ENCODE results near the gene SLC22A7.

SLC22A7 gene

DNA sequence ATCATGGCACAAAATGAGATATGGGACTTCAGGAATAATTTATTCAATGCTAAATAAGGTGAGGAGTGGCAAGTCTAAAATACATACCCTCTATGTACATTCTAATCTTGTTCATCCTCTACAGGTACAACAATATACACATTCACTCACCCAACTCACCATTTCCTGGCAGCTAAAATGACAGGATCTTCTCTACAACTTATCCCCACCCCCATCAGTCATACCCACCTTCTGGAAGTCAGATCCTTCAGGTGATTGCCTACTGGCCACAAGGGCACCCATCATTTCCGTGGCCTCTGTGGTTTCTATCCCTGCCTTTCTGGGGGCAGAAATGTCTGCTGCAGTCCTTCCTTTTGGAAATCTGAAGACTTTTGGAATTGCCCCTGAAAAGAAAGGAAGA, 33.4 kb downstream of the SLC22A7 start:
- no peak for TF ChIP-seq EZH2phosphoT487 (IDR thresholded peaks at IDR 0.05; ENCODE audit: borderline replicate concordance, low read length)
- TF ChIP-seq, protein P1, sequence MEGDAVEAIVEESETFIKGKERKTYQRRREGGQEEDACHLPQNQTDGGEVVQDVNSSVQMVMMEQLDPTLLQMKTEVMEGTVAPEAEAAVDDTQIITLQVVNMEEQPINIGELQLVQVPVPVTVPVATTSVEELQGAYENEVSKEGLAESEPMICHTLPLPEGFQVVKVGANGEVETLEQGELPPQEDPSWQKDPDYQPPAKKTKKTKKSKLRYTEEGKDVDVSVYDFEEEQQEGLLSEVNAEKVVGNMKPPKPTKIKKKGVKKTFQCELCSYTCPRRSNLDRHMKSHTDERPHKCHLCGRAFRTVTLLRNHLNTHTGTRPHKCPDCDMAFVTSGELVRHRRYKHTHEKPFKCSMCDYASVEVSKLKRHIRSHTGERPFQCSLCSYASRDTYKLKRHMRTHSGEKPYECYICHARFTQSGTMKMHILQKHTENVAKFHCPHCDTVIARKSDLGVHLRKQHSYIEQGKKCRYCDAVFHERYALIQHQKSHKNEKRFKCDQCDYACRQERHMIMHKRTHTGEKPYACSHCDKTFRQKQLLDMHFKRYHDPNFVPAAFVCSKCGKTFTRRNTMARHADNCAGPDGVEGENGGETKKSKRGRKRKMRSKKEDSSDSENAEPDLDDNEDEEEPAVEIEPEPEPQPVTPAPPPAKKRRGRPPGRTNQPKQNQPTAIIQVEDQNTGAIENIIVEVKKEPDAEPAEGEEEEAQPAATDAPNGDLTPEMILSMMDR (IDR thresholded peaks at IDR 0.05; ENCODE audit: low read depth, low read length, poor library complexity, severe bottlenecking) = no peak
- Histone ChIP-seq H4K20me1 (ENCODE audit: control insufficient read depth, insufficient read depth, low read depth, low read length) (no peaks in the 10 kb centered on the region), H3K36me3 (ENCODE audit: control insufficient read depth, low read length) (peaks cover 73% of the 10 kb centered on the region), H3K79me2 (ENCODE audit: control insufficient read depth, low read length) (no peaks in the 10 kb centered on the region), H3F3A (ENCODE audit: control insufficient read depth, insufficient read depth) (peaks cover 38% of the 10 kb centered on the region), H3K4me3 (ENCODE audit: low read length) (no peak overlapping the region), H3K9me2 (replicated peaks; ENCODE audit: control insufficient read depth, low read length) (no peaks in the 10 kb centered on the region), H3K27ac (ENCODE audit: low read depth, low read length) (no peak overlapping the region), H3K4me1 (ENCODE audit: control insufficient read depth, low read length) (peaks cover 11% of the 10 kb centered on the region), H3K4me2 (ENCODE audit: low read length) (no peak overlapping the region), H3K27me3 (ENCODE audit: control insufficient read depth, low read length) (no peaks in the 10 kb centered on the region), H3K9me3 (ENCODE audit: control insufficient read depth, insufficient read depth, low read length) (no peaks in the 10 kb centered on the region)

GRCh38 chr6:43331891-43332290, 33.8 kb downstream of the SLC22A7 start:
- no peaks in the 10 kb centered on the region for H3K9me3 ChIP-seq (ENCODE audit: control insufficient read depth, insufficient read depth, low read length)

DNA sequence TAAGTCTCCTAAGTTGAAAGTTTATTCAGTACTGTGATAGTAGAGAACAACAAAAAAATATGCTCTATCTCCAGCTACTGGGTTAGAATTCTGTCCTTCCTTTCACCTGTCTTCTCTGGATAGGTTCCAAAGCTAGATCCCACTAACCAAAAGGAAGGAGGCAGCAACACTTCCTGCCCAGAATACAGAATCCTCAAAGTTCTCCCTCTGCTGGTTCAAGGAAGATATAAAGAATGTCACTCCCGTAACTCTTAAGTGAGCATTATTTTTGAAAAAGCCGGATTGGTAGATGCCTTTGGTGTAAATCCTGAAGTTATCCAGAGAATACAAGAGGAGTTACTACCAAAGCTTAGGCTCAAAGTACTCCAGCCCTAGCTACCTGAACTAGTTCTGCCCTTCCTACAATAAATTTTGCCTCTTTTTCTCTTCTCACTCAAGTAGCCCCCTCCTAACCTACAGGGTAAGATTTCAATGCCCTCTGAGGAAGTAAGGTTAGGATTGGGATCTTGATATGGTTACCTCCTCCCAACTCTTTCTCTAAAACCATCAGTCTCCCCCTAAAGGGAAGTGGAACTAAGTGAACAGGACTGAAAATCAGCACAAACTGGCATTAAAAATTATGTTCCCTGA, 36.5 kb downstream of the SLC22A7 start:
- Histone ChIP-seq H3K9me2 (replicated peaks; ENCODE audit: control insufficient read depth, low read length) (no peaks in the 10 kb centered on the region), H3K4me2 (ENCODE audit: low read length) (no peak overlapping the region), H3K4me3 (ENCODE audit: low read length) (no peak overlapping the region), H3K79me2 (ENCODE audit: control insufficient read depth, low read length) (peaks cover 11% of the 10 kb centered on the region), H3K9me3 (ENCODE audit: control insufficient read depth, insufficient read depth, low read length) (no peaks in the 10 kb centered on the region), H3K27ac (ENCODE audit: low read depth, low read length) (0 out of 2 replicates have a peak overlapping the region, but pooled peaks have one; percentile 5), H3F3A (ENCODE audit: control insufficient read depth, insufficient read depth) (peaks cover 53% of the 10 kb centered on the region), H3K36me3 (ENCODE audit: control insufficient read depth, low read length) (peaks cover 85% of the 10 kb centered on the region), H3K4me1 (ENCODE audit: control insufficient read depth, low read length) (peaks cover 23% of the 10 kb centered on the region), H3K27me3 (ENCODE audit: control insufficient read depth, low read length) (no peaks in the 10 kb centered on the region), H4K20me1 (ENCODE audit: control insufficient read depth, insufficient read depth, low read depth, low read length) (peaks cover 5% of the 10 kb centered on the region; the same call in 1 of the 2 replicates)
- no peak for TF ChIP-seq EZH2phosphoT487 (IDR thresholded peaks at IDR 0.05; ENCODE audit: borderline replicate concordance, low read length)
- TF ChIP-seq, protein P1 (IDR thresholded peaks at IDR 0.05; ENCODE audit: low read depth, low read length, poor library complexity, severe bottlenecking) = peak; percentile 58

More at GRCh38 chr6:43331891-43332290, 33.8 kb downstream of the SLC22A7 start:
- Histone ChIP-seq H3K4me3 (ENCODE audit: low read length) (no peak overlapping the region), H3K27me3 (ENCODE audit: control insufficient read depth, low read length) (no peaks in the 10 kb centered on the region), H3K27ac (ENCODE audit: low read depth, low read length) (no peak overlapping the region), H3K4me1 (ENCODE audit: control insufficient read depth, low read length) (peaks cover 11% of the 10 kb centered on the region), H3K9me2 (replicated peaks; ENCODE audit: control insufficient read depth, low read length) (no peaks in the 10 kb centered on the region), H3K79me2 (ENCODE audit: control insufficient read depth, low read length) (no peaks in the 10 kb centered on the region), H4K20me1 (ENCODE audit: control insufficient read depth, insufficient read depth, low read depth, low read length) (no peaks in the 10 kb centered on the region), H3F3A (ENCODE audit: control insufficient read depth, insufficient read depth) (peaks cover 39% of the 10 kb centered on the region), H3K36me3 (ENCODE audit: control insufficient read depth, low read length) (peaks cover 77% of the 10 kb centered on the region), H3K4me2 (ENCODE audit: low read length) (no peak overlapping the region)
- TF ChIP-seq, protein P1 (IDR thresholded peaks at IDR 0.05; ENCODE audit: low read depth, low read length, poor library complexity, severe bottlenecking) = no peak
- no peak for TF ChIP-seq EZH2phosphoT487 (IDR thresholded peaks at IDR 0.05; ENCODE audit: borderline replicate concordance, low read length)

All from DOHH2 (cell line).